GM12874 (cell line): ENCODE results near the gene SSR4.

Experiments used
- CTCF ChIP-seq: IDR thresholded peaks from 2 replicates; pipeline ENCODE4 v1.5.1; 2011; ENCODE audit warnings: low read depth, mild to moderate bottlenecking, control low read depth, low read length, moderate library complexity; ENCODE audit not compliant: insufficient read depth

SSR4 gene

GRCh38 chrX:153836921-153837320, 42.5 kb downstream of the SSR4 start:
- TF ChIP-seq CTCF = no peak

- no peak for TF ChIP-seq CTCF
Observed at GRCh38 chrX:153844509-153845082, 50.1 kb downstream of the SSR4 start.

GRCh38 chrX:153845195-153845594, 50.7 kb downstream of the SSR4 start:
- TF ChIP-seq CTCF = no peak

- TF ChIP-seq CTCF = no peak
Observed at GRCh38 chrX:153845842-153846241, 51.4 kb downstream of the SSR4 start.
